ENCODE results near the gene DCHS1.

Gene DCHS1

DNA sequence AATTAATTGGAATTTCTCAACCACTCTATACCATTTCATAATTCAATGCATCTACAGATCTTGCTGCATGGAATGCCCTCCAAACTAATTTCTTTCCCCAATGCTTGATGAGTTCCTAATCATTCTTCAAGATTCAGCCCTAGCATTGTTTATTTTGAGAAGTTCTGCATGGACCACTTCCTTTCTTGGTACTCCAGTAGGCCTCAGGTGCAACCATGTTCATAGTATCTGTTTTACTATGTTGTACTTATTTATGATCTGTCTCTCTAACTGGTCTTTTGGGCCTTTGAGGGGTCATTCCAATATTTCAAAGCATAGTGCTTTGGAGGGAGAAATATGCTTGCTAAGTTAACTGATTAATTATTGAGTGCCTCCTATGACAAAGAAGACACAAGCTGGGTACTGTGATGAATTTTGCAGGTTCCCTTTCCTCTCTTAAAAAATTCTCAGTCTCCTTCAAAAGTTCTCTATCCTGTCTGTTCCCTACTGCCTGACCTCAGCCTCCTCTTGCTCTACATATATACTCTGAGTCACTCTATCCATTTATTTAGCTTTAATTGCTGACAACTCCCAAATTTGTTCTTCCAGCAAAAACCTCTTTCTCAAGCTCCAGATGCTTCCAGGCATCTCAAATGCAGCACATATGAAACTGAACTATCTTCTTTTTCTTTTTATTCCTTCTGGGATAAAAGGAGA lies 18.1 kb upstream of the DCHS1 start:
- DNase-seq, result no peak

GRCh38 chr11:6671991-6672390 lies 16.4 kb upstream of the DCHS1 start:
- DNase-seq, result no peak

GRCh38 chr11:6670202-6670830 lies 14.7 kb upstream of the DCHS1 start:
- DNase-seq, result no peak

- peak; percentile 7 for DNase-seq
These were observed 12.2 kb upstream of the DCHS1 start for GRCh38 chr11:6667733-6668374.

GRCh38 chr11:6666302-6667183 lies 10.9 kb upstream of the DCHS1 start:
- no peak for DNase-seq

DNA sequence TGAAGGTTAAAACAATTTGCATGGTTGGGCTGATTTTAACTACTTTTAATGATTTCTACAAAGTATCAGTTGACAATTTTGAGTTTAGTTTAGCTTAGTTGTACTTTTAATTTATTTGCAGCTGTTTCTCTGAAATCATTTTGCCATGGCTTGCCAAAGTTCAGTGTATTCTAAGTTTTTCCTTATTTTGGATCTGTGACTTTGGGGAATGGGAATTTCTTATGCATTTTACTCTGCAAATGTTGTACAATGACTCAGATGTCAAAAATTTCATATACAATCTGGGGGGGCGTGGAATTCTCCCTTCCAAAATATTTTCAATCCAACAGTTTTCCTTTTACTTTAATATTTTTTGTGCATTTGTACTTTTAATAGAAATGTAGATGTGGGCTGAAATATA lies 8.9 kb upstream of the DCHS1 start:
- no peak for DNase-seq

DNA sequence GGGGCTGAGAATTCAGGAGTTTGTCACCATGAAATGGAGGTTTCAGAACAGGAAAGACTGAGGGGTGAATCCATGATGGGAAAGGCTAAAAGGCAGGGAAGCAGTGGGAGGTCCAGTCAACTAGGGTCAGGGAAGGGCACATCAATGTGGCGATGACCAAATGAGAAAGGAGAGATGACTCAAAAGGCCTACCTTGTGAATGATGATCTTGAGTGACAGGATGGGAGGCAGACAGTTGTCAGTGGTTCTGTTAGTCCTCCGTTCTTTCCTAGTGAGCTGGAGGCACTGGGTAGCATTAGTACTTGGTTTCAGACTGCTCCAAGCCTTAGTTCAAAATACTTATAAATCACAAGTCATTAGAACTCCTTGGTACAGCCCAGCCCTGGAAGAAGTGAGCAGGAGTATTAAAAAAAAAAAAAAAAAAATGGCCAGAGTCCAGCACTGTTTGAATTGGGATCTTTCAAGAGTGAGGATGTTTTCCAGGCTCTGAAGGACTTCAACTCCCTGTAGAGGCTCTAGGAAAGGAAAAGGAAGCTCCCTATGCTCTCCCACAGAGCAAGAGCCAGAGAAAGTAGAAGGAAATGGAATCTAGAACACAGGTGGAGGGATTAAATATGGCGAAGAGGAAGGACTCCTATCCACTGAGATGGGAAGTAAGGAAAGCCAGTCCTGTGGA lies 8.3 kb upstream of the DCHS1 start:
- no peak for DNase-seq

DNA sequence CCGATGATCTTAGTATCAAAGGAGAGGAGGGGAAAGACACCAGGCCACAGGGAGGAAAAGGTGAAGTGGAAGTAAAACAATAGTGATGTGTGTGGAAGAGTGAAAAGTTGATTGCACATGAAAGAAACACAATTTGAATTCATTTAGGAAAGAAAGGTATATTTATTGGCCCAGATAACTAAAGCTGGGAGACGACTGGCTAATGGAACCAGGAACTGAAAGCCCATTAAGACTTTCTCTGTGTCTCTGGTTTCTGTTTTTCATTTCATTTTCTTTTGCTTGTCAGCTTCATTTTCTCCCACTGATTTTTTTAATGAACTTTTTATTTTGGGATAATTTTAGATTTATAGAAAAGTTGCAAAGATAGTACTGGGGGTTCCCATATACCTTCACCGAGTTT lies 5.1 kb upstream of the DCHS1 start:
- DNase-seq, result no peak

GRCh38 chr11:6658647-6659046 lies 3.0 kb upstream of the DCHS1 start:
- DNase-seq, result peak; percentile 67

GRCh38 chr11:6657346-6657745 lies 1.7 kb upstream of the DCHS1 start:
- DNase-seq, result no peak

GRCh38 chr11:6656936-6657335 lies 1.3 kb upstream of the DCHS1 start:
- peak; percentile 22 for DNase-seq

GRCh38 chr11:6656584-6656915 lies 941 bp upstream of the DCHS1 start:
- no peak for DNase-seq

- DNase-seq, result peak; percentile 58
These were observed 404 bp downstream of the DCHS1 start for GRCh38 chr11:6655020-6655789.

DNA sequence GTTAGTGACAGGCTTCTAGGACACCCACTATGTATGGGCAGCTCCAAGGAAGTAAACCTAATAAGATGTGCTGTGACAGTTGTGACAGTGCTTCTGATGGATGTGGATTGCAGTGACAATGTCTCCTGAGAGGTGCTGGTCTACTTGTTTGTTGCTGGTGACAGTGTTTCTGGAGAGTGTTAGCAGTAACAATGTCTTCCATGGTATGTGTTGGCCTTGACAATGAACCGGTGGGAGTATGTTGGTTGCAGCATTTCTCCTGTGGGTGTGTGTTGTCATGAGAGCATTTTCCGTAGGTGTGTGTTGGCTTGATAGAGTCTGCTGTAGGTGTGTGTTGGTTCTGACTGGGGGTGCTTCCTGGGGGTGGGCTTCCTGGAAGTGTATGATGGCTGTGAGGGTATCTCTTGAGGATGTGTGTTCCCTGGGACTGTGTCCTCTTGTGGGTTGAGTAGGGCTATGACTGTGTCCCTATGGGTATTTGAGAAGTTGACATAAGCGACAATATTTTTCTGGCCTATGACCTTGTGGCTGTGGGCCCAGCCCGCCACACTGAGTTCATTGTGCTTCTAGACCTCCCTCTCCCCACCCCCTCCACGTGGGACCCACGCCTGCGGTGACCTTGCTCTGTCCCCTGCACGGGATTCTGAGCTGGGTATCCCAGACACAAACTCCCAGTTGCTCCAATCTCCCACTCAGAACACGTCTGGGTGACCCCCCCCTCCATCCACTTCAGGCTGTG lies 1.2 kb downstream of the DCHS1 start:
- DNase-seq, result peak; percentile 49

- no peak for DNase-seq
These were observed 2.0 kb downstream of the DCHS1 start for GRCh38 chr11:6653656-6654055.

DNA sequence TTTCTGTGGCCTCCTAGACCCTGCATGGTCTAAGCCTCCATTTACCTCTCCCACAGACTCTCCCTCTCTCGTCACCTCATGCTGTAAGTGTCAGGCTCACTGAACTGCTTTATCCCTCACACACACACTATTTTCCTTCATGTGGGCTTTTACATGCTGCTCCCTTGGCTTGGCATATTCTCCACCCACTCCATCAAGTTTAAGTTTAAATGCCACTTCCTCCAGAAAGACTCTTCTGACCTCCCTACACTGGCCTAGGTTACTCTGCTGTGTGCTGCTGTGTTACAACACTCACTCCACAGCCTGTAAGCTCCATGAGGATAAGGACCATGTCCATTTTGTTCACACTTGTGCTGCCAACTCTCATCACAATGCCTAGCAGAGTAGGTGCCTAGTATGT lies 2.5 kb downstream of the DCHS1 start:
- DNase-seq, result no peak

DNA sequence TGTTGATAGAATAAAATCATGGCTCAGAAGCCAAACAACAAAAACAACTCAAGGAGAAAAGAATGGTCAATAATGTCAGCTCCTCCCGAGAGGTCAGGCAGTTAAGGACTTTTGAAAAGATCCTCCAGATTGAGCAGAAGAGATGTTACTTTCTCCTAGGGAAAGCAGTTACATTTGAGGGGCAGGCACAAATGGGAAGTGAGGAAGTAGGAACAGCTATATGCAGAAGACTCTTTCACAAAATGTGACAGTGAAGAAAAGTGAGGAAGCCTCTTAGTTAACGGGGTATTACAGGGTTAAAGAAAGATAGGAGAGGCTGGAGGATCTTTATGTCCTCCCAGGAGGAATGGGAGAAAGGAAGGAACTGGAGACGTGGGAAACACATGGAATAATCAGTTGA lies 3.4 kb downstream of the DCHS1 start:
- DNase-seq, result no peak

DNA sequence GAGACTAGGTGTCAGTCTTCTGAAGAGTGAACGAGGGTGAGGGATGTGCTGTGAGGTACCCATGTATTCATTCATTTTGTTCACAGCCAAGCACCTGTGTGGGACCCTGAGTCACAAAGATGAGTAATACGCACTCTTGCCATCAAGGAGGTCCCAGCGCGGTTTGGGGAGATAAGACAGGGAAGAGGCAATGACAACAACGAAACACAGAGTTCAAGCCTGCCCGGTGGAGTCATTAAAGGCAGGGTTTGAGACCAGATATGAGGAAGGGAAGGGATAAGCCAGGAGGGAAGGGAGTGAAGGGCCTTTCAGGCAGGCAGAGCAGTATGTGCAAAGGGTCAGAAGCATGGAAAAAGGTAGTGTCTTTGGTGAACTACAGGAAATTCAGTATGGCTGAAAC lies 4.6 kb downstream of the DCHS1 start:
- DNase-seq, result no peak

DNA sequence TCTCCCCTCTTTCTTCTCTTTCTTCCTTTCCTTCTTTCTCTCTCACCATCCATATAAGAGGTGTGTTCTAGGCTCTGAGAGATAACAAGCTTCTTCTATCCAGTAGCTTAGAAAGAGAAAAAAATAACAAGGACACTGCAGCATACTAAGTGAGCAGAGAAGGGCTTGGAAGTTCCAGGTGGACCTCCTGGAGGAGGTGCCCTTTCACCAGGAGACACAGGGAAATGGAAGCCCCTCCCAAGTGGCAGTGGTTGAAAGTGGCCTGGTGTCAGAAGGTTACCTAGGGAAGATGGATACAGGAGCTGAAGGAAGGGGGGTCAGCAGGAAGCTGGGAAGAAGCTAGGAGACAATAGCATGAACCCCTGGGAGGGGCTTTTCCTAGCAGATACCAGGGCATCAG lies 5.5 kb downstream of the DCHS1 start:
- no peak for DNase-seq

DNA sequence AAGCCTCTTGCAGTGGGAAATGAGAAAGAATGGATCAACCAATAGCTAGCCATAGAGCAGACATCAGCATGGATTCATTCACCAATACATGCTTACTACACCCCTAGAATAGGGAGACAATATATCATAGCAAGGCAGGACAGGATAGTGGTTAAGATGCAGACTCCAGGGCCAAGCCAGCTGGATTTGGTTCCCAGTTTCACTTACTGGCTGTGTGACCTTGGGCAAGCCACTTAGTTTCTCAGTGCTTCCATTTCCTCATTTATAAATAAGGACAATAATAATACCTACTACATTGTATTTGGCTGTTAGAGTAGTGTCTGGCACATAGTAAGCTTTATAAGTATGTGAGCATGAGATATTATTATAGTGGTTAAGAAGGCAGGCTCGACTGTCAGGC lies 7.1 kb downstream of the DCHS1 start:
- no peak for DNase-seq

- no peak for DNase-seq
These were observed 7.8 kb downstream of the DCHS1 start for GRCh38 chr11:6647836-6648235.

All from NCI-H82 (cell line).